HG02642 (cell line): ENCODE data around the gene AIFM2.

ENCODE experiments used
- ATAC-seq: cut with Tn5 transposase; IDR thresholded peaks from one replicate; pipeline ENCODE4 v1.9.1; 2021; ENCODE audit warnings: mild to moderate bottlenecking; ENCODE audit not compliant: unreplicated experiment, poor library complexity

Gene AIFM2

GRCh38 chr10:70146489-70147258, 14.0 kb upstream of the AIFM2 start, which contains the start of gene TYSND1:
TSS of gene TYSND1 (minus strand) at chr10:70146700. CDS start at chr10:70146586, 114 bp downstream.
- peak; percentile 91 for ATAC-seq

- ATAC-seq = peak; percentile 60
Measured at GRCh38 chr10:70145666-70146488, 13.3 kb upstream of the AIFM2 start.

- no peak for ATAC-seq
Measured at GRCh38 chr10:70145166-70145665, 12.6 kb upstream of the AIFM2 start.

GRCh38 chr10:70144372-70145110, 11.9 kb upstream of the AIFM2 start:
- no peak for ATAC-seq

- no peak for ATAC-seq
Measured at GRCh38 chr10:70142555-70142954, 9.9 kb upstream of the AIFM2 start.

GRCh38 chr10:70140297-70140696, 7.7 kb upstream of the AIFM2 start:
- no peak for ATAC-seq

- ATAC-seq = no peak
Measured at GRCh38 chr10:70139997-70140250, 7.3 kb upstream of the AIFM2 start.

- ATAC-seq = no peak
Measured at GRCh38 chr10:70139151-70139996, 6.7 kb upstream of the AIFM2 start.

- no peak for ATAC-seq
Measured at GRCh38 chr10:70137927-70138883, 5.6 kb upstream of the AIFM2 start.

GRCh38 chr10:70137135-70137534, 4.5 kb upstream of the AIFM2 start:
- ATAC-seq = no peak

- no peak for ATAC-seq
Measured at GRCh38 chr10:70135684-70136083, 3.1 kb upstream of the AIFM2 start.

- no peak for ATAC-seq
Measured at GRCh38 chr10:70135046-70135445, 2.4 kb upstream of the AIFM2 start.

- no peak for ATAC-seq
Measured at GRCh38 chr10:70131560-70131937, 1.1 kb downstream of the AIFM2 start.

- no peak for ATAC-seq
Measured at GRCh38 chr10:70130878-70131559, 1.6 kb downstream of the AIFM2 start.

- ATAC-seq = no peak
Measured at GRCh38 chr10:70126700-70127395, 5.8 kb downstream of the AIFM2 start.

- ATAC-seq = no peak
Measured at GRCh38 chr10:70125918-70126552, 6.6 kb downstream of the AIFM2 start.

- no peak for ATAC-seq
Measured at GRCh38 chr10:70124918-70125317, 7.7 kb downstream of the AIFM2 start.
